Stimulated activated CD4-positive, alpha-beta T cell treated with anti-CD3 and anti-CD28 coated beads, Interleukin-15, amount 100 ng/mL, for 24 hours (primary cell): ENCODE measurements around the gene CALY.
"Not testable (repeated sequence)": the region's sequence is repeated elsewhere in the genome, so short reads cannot be mapped to it uniquely, and the experiment has no call there.

ENCODE experiments used
- DNase-seq: peaks from one replicate; pipeline ENCODE4 v3.0.0-alpha.2; 2020

The CALY gene

GRCh38 chr10:133336577-133337369 lies at the start of gene CALY:
CALY (minus strand) TSS chr10:133336896; CDS start chr10:133328989, 7,907 bp downstream.
- DNase-seq, result peak; percentile 74

- DNase-seq, result no peak
These were observed 48.5 kb upstream of the CALY start for GRCh38 chr10:133385214-133385613.

GRCh38 chr10:133384071-133384470 lies 47.4 kb upstream of the CALY start:
- DNase-seq, result no peak

GRCh38 chr10:133383551-133383950 lies 46.9 kb upstream of the CALY start:
- no peak for DNase-seq

GRCh38 chr10:133381036-133381435 lies 44.3 kb upstream of the CALY start:
- DNase-seq, result no peak

GRCh38 chr10:133379801-133380666 lies 43.3 kb upstream of the CALY start:
- DNase-seq, result no peak

GRCh38 chr10:133379152-133379800 lies 42.6 kb upstream of the CALY start, which contains the start of gene PAOX:
PAOX (plus strand) TSS chr10:133379262; CDS start chr10:133379317, 55 bp downstream.
- peak; percentile 75 for DNase-seq

GRCh38 chr10:133378251-133379096 lies 41.8 kb upstream of the CALY start:
- peak; percentile 74 for DNase-seq

GRCh38 chr10:133377818-133378250 lies 41.1 kb upstream of the CALY start:
- DNase-seq, result no peak

GRCh38 chr10:133377025-133377817 lies 40.5 kb upstream of the CALY start:
- no peak for DNase-seq

GRCh38 chr10:133376183-133376582 lies 39.5 kb upstream of the CALY start:
- DNase-seq, result not testable (repeated sequence)

- no peak for DNase-seq
These were observed 38.8 kb upstream of the CALY start for GRCh38 chr10:133375357-133376115.

- DNase-seq, result peak; percentile 97
These were observed 36.7 kb upstream of the CALY start, which contains the start of gene ECHS1 for GRCh38 chr10:133373174-133374090. ECHS1 (minus strand) TSS chr10:133373354; CDS start chr10:133373333, 21 bp downstream.

- no peak for DNase-seq
These were observed 35.8 kb upstream of the CALY start for GRCh38 chr10:133372507-133372906.

GRCh38 chr10:133370030-133370786 lies 33.5 kb upstream of the CALY start:
- DNase-seq, result no peak

GRCh38 chr10:133368153-133368552 lies 31.5 kb upstream of the CALY start:
- no peak for DNase-seq

- not testable (repeated sequence) for DNase-seq
These were observed 30.8 kb upstream of the CALY start for GRCh38 chr10:133367461-133367860.

GRCh38 chr10:133366751-133367150 lies 30.1 kb upstream of the CALY start:
- DNase-seq, result no peak

- no peak for DNase-seq
These were observed 29.4 kb upstream of the CALY start for GRCh38 chr10:133366130-133366478.
